ENCODE data around the gene PROZ. TPM values are rescaled to one million over a fixed set of nuclear protein-coding genes. Genes with fewer than 3 reads are reported as not detected.

Gene PROZ
- total and polyA plus RNA-seq, 2 experiments from 2014 or later: not detected

DNA sequence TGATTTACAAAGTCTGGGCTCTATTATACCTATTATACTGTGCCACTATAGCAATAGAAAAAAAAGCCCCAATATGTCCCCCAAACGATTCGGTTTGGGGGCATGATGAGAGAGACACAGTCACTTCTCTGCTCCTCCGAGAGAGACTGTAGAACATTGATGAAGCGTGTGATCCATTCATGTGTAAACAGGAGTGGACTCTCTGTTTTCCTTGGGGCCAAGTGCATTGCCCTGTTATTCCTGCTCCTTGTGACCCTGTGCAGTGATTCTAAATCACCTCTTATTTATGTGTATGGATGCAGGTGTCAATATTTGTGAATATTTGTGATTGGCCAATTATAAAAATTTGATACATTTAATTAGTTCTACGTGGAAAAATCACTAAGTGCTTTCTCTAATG, 18.9 kb upstream of the PROZ start:
- in situ Hi-C loops (cut with MboI): no loop called here
- TF ChIP-seq EZH2phosphoT487 (IDR thresholded peaks at IDR 0.05; ENCODE audit: insufficient read depth, low read depth) (no peak), EZH2 (IDR thresholded peaks at IDR 0.05; ENCODE audit: insufficient read depth, poor library complexity, severe bottlenecking) (no peak)
- Histone ChIP-seq H3K9me3 (ENCODE audit: low read depth) (no peaks in the 10 kb centered on the region), H3K79me2 (ENCODE audit: insufficient read depth) (no peaks in the 10 kb centered on the region), H3K9ac (no peak overlapping the region), H3K27me3 (replicated peaks; ENCODE audit: insufficient read depth) (no peaks in the 10 kb centered on the region; the same call in 1 of the 2 replicates), H2AFZ (no peak overlapping the region), H3K4me3 (no peak overlapping the region), H3K36me3 (ENCODE audit: low read depth) (no peaks in the 10 kb centered on the region), H3K4me1 (ENCODE audit: insufficient read depth) (no peaks in the 10 kb centered on the region), H3K9me2 (ENCODE audit: insufficient read depth) (no peaks in the 10 kb centered on the region), H3F3A (ENCODE audit: insufficient read depth) (no peaks in the 10 kb centered on the region), H4K20me1 (ENCODE audit: insufficient read depth) (no peaks in the 10 kb centered on the region), H3K27ac (no peak overlapping the region), H3K4me2 (ENCODE audit: unreplicated experiment) (no peak overlapping the region)
- WGBS, 2 experiments (ENCODE audit: low coverage in 1 of 2, low lambda C conversion rate in 2 of 2, missing lambda C conversion rate in 2 of 2): 68 to 80% methylated on average over 5 of the region's 5 CpGs
- no peak for DNase-seq

DNA sequence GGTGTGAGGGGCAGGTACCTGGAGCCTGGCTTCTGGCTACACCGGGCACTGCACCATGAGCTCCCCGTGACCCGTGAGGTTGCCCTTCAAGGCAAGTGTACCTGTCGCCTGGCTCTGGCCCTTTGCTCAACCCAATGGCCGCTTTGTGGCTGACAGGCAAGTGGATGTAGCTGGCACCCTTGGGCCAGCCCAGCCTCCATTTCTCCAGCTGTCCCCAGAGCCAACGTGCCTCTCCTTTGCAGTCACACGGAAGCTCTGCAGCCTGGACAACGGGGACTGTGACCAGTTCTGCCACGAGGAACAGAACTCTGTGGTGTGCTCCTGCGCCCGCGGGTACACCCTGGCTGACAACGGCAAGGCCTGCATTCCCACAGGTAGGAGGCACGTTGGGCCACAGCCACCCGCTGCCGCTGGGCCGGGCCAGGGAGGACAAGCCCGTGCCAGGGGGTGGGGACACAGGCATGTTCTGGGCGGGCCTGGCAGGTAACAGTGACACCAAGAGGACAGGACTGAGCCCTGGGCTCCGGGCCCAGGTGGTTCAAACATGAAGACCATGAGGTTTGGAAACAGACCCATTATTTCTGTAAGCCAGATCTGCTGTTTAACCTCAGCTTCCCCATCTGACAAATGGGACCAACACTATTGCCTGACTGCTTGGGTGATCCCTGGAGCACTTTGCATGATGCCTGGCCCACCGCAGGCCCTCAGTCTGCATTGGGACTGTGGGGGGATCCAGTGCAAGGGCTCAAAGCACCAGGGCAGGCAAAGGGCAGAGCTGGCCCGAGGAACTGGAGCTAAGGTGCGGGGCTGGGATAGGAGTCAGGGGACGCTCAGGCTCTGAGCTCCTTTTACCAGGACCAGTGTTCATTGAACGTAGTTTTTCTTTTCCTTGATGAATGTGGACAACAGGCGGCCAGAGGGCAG, 17.5 kb upstream of the PROZ start:
- no peaks in the 10 kb centered on the region for H3K4me1 ChIP-seq (ENCODE audit: insufficient read depth)
- no peak for DNase-seq
- H3K27me3 ChIP-seq (replicated peaks; ENCODE audit: insufficient read depth): no peaks in the 10 kb centered on the region; the same call in 1 of the 2 replicates
- no peak overlapping the region for H3K4me3 ChIP-seq
- H3K9ac ChIP-seq: no peak overlapping the region
- no peak for TF ChIP-seq EZH2 (IDR thresholded peaks at IDR 0.05; ENCODE audit: insufficient read depth, poor library complexity, severe bottlenecking)
- TF ChIP-seq EZH2phosphoT487 (IDR thresholded peaks at IDR 0.05; ENCODE audit: insufficient read depth, low read depth): no peak
- in situ Hi-C loops (cut with MboI): no loop called here
- no peak overlapping the region for H3K4me2 ChIP-seq (ENCODE audit: unreplicated experiment)
- no peaks in the 10 kb centered on the region for H3K79me2 ChIP-seq (ENCODE audit: insufficient read depth)
- no peaks in the 10 kb centered on the region for H3K9me2 ChIP-seq (ENCODE audit: insufficient read depth)
- 88 to 89% methylated on average over 25 to 26 of the region's 26 CpGs for WGBS, 2 experiments (ENCODE audit: low coverage in 1 of 2, low lambda C conversion rate in 2 of 2, missing lambda C conversion rate in 2 of 2)
- no peaks in the 10 kb centered on the region for H3K36me3 ChIP-seq (ENCODE audit: low read depth)
- no peaks in the 10 kb centered on the region for H3K9me3 ChIP-seq (ENCODE audit: low read depth)
- no peak overlapping the region for H2AFZ ChIP-seq
- H4K20me1 ChIP-seq (ENCODE audit: insufficient read depth): no peaks in the 10 kb centered on the region
- H3K27ac ChIP-seq: no peak overlapping the region
- no peaks in the 10 kb centered on the region for H3F3A ChIP-seq (ENCODE audit: insufficient read depth)

DNA sequence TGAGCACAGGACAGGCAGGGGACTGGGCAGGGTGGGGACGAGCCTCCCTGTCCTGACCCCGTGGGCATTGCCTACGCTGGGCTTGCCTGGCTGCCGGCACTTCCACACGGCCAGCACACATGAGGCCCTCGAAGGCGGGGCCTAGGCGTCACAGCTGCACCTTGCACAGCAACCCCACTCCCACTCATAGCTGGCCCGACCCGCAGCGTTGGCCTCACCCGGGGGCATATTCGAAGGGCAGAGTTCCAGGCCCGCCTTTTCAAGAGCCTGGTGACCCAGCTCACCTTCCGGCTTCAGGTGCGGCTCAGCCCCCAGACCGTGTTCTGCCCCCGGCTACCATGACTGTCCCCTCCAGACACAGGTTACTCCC, 16.9 kb upstream of the PROZ start:
- WGBS, 2 experiments (ENCODE audit: low coverage in 1 of 2, low lambda C conversion rate in 2 of 2, missing lambda C conversion rate in 2 of 2): 86 to 92% methylated on average over 14 to 18 of the region's 18 CpGs
- H3K4me2 ChIP-seq (ENCODE audit: unreplicated experiment): no peak overlapping the region
- no peak for TF ChIP-seq EZH2phosphoT487 (IDR thresholded peaks at IDR 0.05; ENCODE audit: insufficient read depth, low read depth)
- TF ChIP-seq EZH2 (IDR thresholded peaks at IDR 0.05; ENCODE audit: insufficient read depth, poor library complexity, severe bottlenecking): no peak
- H3K9me2 ChIP-seq (ENCODE audit: insufficient read depth): no peaks in the 10 kb centered on the region
- no peak overlapping the region for H2AFZ ChIP-seq
- H3K4me1 ChIP-seq (ENCODE audit: insufficient read depth): no peaks in the 10 kb centered on the region
- H3K79me2 ChIP-seq (ENCODE audit: insufficient read depth): no peaks in the 10 kb centered on the region
- H3K36me3 ChIP-seq (ENCODE audit: low read depth): no peaks in the 10 kb centered on the region
- no peak overlapping the region for H3K4me3 ChIP-seq
- no peak for DNase-seq
- H3K27ac ChIP-seq: no peak overlapping the region
- H3K9me3 ChIP-seq (ENCODE audit: low read depth): no peaks in the 10 kb centered on the region
- no peaks in the 10 kb centered on the region for H3F3A ChIP-seq (ENCODE audit: insufficient read depth)
- in situ Hi-C loops (cut with MboI): no loop called here
- H4K20me1 ChIP-seq (ENCODE audit: insufficient read depth): no peaks in the 10 kb centered on the region
- H3K9ac ChIP-seq: no peak overlapping the region
- no peaks in the 10 kb centered on the region for H3K27me3 ChIP-seq (replicated peaks; ENCODE audit: insufficient read depth)

DNA sequence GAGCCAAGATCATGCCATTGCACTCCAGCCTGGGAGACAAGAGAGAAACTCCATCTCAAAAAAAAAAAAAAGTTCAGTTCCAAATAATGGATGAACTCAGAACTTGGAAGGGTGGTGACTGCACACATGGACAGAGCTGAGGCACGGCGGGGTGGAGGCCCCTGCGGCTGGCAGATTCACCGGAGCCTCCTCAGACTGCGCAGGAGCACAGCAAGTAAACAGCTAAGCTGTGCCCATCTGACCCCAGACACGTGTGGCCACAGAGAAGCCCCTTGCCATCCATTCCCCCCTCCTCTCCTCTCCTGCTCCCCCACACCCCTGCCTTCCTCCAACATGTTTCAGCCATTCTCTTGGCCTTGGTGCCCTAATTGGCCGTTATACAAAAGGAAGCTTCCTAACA, 15.6 kb upstream of the PROZ start:
- no peaks in the 10 kb centered on the region for H3F3A ChIP-seq (ENCODE audit: insufficient read depth)
- H3K4me3 ChIP-seq: no peak overlapping the region
- no peaks in the 10 kb centered on the region for H3K9me3 ChIP-seq (ENCODE audit: low read depth)

More for the DNA sequence above, 15.6 kb upstream of the PROZ start:
- H3K27ac ChIP-seq: no peak overlapping the region
- peak; percentile 47 for DNase-seq
- H3K9ac ChIP-seq: no peak overlapping the region
- H3K9me2 ChIP-seq (ENCODE audit: insufficient read depth): no peaks in the 10 kb centered on the region
- in situ Hi-C loops (cut with MboI): no loop called here
- no peaks in the 10 kb centered on the region for H3K4me1 ChIP-seq (ENCODE audit: insufficient read depth)
- TF ChIP-seq EZH2phosphoT487 (IDR thresholded peaks at IDR 0.05; ENCODE audit: insufficient read depth, low read depth) (no peak), EZH2 (IDR thresholded peaks at IDR 0.05; ENCODE audit: insufficient read depth, poor library complexity, severe bottlenecking) (no peak)
- no peaks in the 10 kb centered on the region for H3K79me2 ChIP-seq (ENCODE audit: insufficient read depth)
- H2AFZ ChIP-seq: no peak overlapping the region
- WGBS, 2 experiments (ENCODE audit: low coverage in 1 of 2, low lambda C conversion rate in 2 of 2, missing lambda C conversion rate in 2 of 2): 9 to 13% methylated on average over 7 of the region's 7 CpGs
- no peaks in the 10 kb centered on the region for H4K20me1 ChIP-seq (ENCODE audit: insufficient read depth)
- H3K36me3 ChIP-seq (ENCODE audit: low read depth): no peaks in the 10 kb centered on the region
- no peaks in the 10 kb centered on the region for H3K27me3 ChIP-seq (replicated peaks; ENCODE audit: insufficient read depth)
- H3K4me2 ChIP-seq (ENCODE audit: unreplicated experiment): no peak overlapping the region
